HCT116 (cell line): ENCODE results near the gene TLE4.

Source experiments
- JUND ChIP-seq: IDR thresholded peaks from 2 replicates; pipeline ENCODE4 v1.6.1; 2012
- POLR2A ChIP-seq: IDR thresholded peaks from 2 replicates; pipeline ENCODE4 v1.7.0; 2011; ENCODE audit warnings: borderline replicate concordance; ENCODE audit not compliant: insufficient read depth, insufficient read length; ENCODE audit errors: extremely low read depth
- ZFX ChIP-seq: fragments of 450-650 bp; IDR thresholded peaks from 2 replicates; pipeline ENCODE4 v1.6.1; 2017
- TF ChIP-seq, protein P1 (sequence below), 3 experiments: fragments of 200-600 bp in 1 of 3; sonication (generic) in 1 of 3; IDR thresholded peaks in 2 of 3; conservative IDR thresholded peaks in 1 of 3; 2 replicates each; pipeline ENCODE4 v1.5.1; 2012 to 2017; ENCODE audit warnings: low read depth in 2 of 3, low read length in 2 of 3, antibody characterized with exemption in 1 of 3, borderline replicate concordance in 1 of 3, control low read depth in 1 of 3, mild to moderate bottlenecking in 1 of 3, mixed read lengths in 1 of 3, mixed run types in 1 of 3, moderate library complexity in 1 of 3; ENCODE audit not compliant: insufficient read depth in 1 of 3

GRCh38 chr9:79583952-79584654 is 12.3 kb downstream of the TLE4 start:
- TF ChIP-seq ZFX: no peak
- TF ChIP-seq JUND: no peak
- TF ChIP-seq, protein P1, sequence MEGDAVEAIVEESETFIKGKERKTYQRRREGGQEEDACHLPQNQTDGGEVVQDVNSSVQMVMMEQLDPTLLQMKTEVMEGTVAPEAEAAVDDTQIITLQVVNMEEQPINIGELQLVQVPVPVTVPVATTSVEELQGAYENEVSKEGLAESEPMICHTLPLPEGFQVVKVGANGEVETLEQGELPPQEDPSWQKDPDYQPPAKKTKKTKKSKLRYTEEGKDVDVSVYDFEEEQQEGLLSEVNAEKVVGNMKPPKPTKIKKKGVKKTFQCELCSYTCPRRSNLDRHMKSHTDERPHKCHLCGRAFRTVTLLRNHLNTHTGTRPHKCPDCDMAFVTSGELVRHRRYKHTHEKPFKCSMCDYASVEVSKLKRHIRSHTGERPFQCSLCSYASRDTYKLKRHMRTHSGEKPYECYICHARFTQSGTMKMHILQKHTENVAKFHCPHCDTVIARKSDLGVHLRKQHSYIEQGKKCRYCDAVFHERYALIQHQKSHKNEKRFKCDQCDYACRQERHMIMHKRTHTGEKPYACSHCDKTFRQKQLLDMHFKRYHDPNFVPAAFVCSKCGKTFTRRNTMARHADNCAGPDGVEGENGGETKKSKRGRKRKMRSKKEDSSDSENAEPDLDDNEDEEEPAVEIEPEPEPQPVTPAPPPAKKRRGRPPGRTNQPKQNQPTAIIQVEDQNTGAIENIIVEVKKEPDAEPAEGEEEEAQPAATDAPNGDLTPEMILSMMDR (IDR thresholded peaks at IDR 0.05 in 2 of 3, conservative IDR thresholded peaks at IDR 0.05 in 1 of 3; ENCODE audit: borderline replicate concordance in 1 of 3, insufficient read depth in 1 of 3, low read depth in 2 of 3, low read length in 2 of 3): no peak
- TF ChIP-seq POLR2A: no peak
